BJ (cell line): ENCODE measurements around the gene POFUT1. TPM values are rescaled to one million over a fixed set of nuclear protein-coding genes. Genes with fewer than 3 reads are reported as not detected.

Experiments
- CTCF ChIA-PET: fragments of 350-600 bp; formaldehyde crosslinking; extraction: SDS; loops from one replicate; lab custom pipeline; 2021; ENCODE audit warnings: antibody characterized with exemption, inconsistent platforms; lab: Yijun Ruan, JAX
- POLR2A ChIA-PET: fragments of 300-600 bp; sonication (Branson Sonifier 250); formaldehyde crosslinking; extraction: SDS; loops from one replicate; lab custom pipeline; 2021; ENCODE audit warnings: antibody characterized with exemption; lab: Charles Lee
- DNase-seq: peaks from one replicate; pipeline ENCODE4 v3.0.0-alpha.2; 2011; ENCODE audit warnings: low read depth
- H3K27me3 ChIP-seq: 2 replicates; pipeline ENCODE4 v1.6.0; 2011; ENCODE audit warnings: low read length; ENCODE audit not compliant: control insufficient read depth, insufficient read depth
- H3K36me3 ChIP-seq: 2 replicates; pipeline ENCODE4 v1.5.1; 2011; ENCODE audit warnings: low read length; ENCODE audit not compliant: control insufficient read depth, insufficient read depth
- H3K4me3 ChIP-seq: 2 replicates; pipeline ENCODE4 v1.5.1; 2011; ENCODE audit warnings: low read depth, mild to moderate bottlenecking, control low read depth, low read length
- polyA plus RNA-seq: library from polyadenylated mRNA; depleted of rRNA; stranded (reverse); fragments of >200 nt; gene quantifications from 2 replicates; pipeline ENCODE4 v1.2.3, GENCODE V29; 2011
- TF ChIP-seq, protein P1 (sequence below): IDR thresholded peaks from 2 replicates; pipeline ENCODE4 v1.5.1; 2011; ENCODE audit warnings: low read depth, mild to moderate bottlenecking, control low read depth, inconsistent platforms, low read length, moderate library complexity; ENCODE audit not compliant: insufficient read depth

The POFUT1 gene
- polyA plus RNA-seq, 1 experiment: 56.7 TPM

DNA sequence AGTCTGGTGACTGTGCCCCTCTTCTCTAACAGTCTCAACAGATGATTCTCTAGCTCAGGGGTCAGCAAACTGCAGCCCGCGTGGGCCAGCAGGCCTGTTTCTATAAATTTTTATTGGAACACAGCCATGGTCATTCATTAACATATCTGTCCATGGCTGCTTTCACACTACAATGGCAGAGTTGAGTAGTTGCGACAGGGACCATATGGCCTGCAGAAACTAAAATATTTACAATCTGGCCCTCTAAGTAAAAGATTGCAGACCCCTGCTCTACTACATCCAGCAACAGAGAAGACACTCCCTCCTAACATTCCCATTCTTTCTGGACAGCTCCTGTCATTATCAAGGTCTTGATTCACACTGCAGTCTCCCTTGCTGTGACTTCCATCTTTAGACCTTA, 45.3 kb upstream of the POFUT1 start:
- H3K27me3 ChIP-seq: no peaks in the 10 kb centered on the region
- ChIA-PET CTCF (no interaction called here), POLR2A (no interaction called here)
- DNase-seq: no peak
- TF ChIP-seq, protein P1, sequence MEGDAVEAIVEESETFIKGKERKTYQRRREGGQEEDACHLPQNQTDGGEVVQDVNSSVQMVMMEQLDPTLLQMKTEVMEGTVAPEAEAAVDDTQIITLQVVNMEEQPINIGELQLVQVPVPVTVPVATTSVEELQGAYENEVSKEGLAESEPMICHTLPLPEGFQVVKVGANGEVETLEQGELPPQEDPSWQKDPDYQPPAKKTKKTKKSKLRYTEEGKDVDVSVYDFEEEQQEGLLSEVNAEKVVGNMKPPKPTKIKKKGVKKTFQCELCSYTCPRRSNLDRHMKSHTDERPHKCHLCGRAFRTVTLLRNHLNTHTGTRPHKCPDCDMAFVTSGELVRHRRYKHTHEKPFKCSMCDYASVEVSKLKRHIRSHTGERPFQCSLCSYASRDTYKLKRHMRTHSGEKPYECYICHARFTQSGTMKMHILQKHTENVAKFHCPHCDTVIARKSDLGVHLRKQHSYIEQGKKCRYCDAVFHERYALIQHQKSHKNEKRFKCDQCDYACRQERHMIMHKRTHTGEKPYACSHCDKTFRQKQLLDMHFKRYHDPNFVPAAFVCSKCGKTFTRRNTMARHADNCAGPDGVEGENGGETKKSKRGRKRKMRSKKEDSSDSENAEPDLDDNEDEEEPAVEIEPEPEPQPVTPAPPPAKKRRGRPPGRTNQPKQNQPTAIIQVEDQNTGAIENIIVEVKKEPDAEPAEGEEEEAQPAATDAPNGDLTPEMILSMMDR: no peak
- no peak overlapping the region for H3K4me3 ChIP-seq
- H3K36me3 ChIP-seq: peaks cover 53% of the 10 kb centered on the region

DNA sequence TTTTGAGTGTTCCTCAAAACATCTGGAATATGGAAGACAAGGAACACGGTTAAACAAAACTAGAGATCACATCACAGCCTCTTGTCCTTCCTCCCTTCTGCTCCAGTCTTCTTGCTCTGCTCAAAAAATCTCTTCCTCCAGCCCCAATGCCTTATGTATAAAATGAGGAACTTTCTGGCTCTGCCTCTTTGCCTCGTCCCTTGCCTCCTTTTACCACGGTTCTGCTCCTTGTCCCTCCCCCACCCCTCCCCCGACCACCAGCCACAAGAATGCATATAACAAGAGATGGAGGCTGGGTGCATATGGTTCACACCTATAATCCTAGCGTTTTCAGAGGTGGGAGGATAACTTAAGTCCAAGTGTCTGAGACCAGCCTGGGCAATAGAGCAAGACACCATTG, 43.7 kb upstream of the POFUT1 start:
- POLR2A ChIA-PET: no interaction called here
- CTCF ChIA-PET: interaction anchor here (0.6 kb wide), 1 partner anchor 1228 kb away, joined by 3 read pairs; no protein-coding TSS in a partner anchor
- Histone ChIP-seq H3K4me3 (no peak overlapping the region), H3K36me3 (peaks cover 45% of the 10 kb centered on the region), H3K27me3 (no peaks in the 10 kb centered on the region)
- DNase-seq: no peak
- TF ChIP-seq, protein P1: no peak

DNA sequence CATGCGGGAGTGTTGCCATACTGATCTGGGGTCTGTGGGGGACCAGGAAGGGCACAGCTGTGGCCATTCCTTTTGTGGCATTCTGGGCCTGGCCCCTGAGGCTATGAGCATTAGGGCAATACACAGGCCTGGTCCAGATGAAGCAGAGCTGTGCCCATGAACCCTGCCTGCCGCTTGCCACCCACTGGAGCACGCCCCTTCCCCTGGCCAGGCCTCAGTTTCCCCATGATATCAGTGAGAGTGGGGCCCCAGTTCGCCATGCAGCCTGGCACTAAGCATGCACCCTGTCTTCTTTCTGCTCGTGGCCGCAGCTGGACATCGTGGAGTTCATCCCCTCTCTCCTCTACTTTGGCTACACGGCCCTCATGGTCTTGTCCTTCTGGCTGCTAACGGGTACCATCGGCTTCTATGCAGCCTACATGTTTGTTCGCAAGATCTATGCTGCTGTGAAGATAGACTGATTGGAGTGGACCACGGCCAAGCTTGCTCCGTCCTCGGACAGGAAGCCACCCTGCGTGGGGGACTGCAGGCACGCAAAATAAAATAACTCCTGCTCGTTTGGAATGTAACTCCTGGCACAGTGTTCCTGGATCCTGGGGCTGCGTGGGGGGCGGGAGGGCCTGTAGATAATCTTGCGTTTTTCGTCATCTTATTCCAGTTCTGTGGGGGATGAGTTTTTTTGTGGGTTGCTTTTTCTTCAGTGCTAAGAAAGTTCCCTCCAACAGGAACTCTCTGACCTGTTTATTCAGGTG, 42.5 kb upstream of the POFUT1 start:
- Histone ChIP-seq H3K4me3 (no peak overlapping the region), H3K36me3 (peaks cover 34% of the 10 kb centered on the region), H3K27me3 (no peaks in the 10 kb centered on the region)
- TF ChIP-seq, protein P1: no peak
- DNase-seq: no peak
- CTCF ChIA-PET: no interaction called here
- POLR2A ChIA-PET: no interaction called here

DNA sequence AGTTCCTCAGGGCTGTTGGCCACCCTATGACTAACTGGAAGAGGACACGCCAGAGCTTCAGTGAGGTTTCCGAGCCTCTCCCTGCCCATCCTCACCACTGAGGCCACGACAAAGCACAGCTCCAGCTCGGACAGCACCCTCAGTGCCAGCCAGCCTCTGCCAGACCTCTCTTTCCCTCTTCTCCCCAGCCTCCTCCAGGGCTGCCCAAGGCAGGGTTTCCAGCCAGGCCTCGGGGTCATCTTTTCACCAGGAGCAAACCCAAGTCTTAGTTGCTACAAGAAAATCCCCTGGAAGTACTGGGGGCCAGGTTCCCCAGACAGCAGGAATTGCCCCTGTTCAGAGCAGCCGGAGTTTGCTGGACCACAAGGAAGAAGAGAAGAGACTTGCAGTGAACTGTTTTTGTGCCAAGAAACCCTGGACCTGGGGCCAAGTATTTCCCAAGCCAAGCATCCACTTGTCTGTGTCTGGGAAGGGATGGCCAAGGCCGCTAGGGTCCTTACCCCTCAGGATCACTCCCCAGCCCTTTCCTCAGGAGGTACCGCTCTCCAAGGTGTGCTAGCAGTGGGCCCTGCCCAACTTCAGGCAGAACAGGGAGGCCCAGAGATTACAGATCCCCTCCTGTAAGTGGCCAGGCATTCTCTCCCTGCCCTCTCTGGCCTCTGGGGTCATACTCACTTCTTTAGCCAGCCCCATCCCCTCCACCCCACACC, 41.7 kb upstream of the POFUT1 start:
- Histone ChIP-seq H3K36me3 (peaks cover 30% of the 10 kb centered on the region), H3K4me3 (no peak overlapping the region), H3K27me3 (no peaks in the 10 kb centered on the region)
- POLR2A ChIA-PET: no interaction called here
- no peak for DNase-seq
- CTCF ChIA-PET: no interaction called here
- TF ChIP-seq, protein P1: no peak

DNA sequence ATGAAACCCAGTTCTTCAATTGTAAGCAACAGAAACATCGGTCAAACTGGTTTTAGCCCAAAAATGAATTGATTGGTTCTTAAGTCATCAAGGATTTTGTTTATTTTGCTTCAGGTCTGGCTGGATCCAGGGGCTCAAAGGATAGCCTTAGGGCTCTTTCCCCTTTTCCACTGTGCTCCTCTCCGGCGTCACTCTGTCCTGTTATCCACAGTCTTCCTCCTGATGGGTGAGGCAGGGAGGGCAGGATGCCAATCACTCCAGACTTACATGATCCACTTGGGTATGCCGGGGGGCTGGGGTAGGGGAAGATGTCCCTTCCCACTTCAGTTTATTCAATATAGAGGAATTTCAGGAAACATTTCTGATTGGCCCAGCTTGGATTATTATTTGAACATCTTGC, 40.1 kb upstream of the POFUT1 start:
- TF ChIP-seq, protein P1: no peak
- POLR2A ChIA-PET: no interaction called here
- no peak for DNase-seq
- Histone ChIP-seq H3K4me3 (no peak overlapping the region), H3K27me3 (no peaks in the 10 kb centered on the region), H3K36me3 (peaks cover 19% of the 10 kb centered on the region)
- CTCF ChIA-PET: no interaction called here
